HG02588 (cell line): Measurements from ENCODE around the gene BIRC7.
"Not testable (repeated sequence)": the region's sequence is repeated elsewhere in the genome, so short reads cannot be mapped to it uniquely, and the experiment has no call there.

ENCODE experiments used
- ATAC-seq: cut with Tn5 transposase; IDR thresholded peaks from one replicate; pipeline ENCODE4 v1.9.1; 2021; ENCODE audit warnings: mild to moderate bottlenecking, moderate library complexity; ENCODE audit not compliant: unreplicated experiment

Gene BIRC7

DNA sequence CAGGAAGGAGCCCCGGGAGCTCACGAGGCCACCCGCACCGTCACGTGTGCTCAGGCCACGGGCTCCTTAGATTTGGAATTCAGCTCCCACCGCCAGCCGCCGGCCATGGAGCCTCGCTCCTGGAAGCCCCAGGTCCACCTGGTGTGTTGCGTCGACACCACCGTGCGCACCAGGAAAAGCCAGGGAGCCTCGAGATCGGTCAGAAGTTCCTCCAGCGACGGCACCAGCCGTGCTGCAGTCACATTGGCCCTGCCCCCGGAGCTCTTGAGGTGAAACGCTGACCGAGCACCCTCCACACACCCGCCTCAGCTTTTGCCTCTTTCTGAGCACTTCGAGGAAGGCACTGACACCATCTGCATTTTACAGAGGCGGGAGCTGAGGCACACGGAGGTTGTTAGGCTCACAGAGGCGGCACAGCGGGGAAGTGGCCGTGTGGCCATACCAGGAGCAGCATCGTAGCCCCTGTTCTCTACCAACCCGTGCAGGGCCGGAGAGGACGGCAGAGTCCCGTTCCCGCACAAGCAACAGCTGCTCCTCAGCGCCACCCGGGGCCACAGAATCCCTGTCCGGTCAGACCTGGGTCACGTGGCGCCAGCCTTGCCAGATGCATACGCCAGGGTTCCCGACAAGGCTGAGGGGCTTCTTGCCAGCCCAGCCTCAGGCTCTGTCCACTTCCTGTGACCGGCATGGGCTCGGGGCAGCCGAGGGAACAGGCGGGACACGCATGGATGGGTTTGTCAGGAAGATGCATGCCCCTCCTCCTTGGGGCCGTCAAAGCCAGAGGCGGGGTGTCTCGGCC is 11.0 kb downstream of the BIRC7 start:
- no peak for ATAC-seq

DNA sequence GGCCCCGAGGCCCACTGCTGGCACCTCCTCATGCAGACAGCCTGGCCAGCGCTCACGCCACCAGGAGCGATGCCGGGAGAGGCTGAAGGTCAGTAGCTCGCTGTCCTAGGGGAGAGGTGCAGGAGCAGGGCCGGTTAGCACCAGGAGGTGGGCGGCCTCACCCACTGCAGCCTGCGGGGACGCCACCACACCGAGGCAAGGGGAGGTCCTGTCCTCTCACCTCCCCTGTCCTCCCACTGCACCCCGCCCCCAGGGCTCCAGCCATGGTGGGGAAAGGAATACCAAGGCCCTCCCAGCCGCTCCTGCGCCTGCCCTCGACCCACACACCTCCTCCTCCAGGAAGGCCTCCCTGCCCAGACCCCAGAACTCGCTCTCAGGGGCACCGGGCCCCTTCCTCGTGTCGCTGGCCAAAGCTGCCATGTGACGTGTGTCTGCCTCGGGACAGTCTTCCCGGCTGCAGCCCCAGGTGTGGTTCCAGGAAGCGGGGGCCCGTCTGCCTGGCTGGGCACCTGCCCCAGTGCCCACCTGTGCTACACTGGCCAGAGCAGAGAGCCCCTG is 12.0 kb downstream of the BIRC7 start:
- no peak for ATAC-seq

DNA sequence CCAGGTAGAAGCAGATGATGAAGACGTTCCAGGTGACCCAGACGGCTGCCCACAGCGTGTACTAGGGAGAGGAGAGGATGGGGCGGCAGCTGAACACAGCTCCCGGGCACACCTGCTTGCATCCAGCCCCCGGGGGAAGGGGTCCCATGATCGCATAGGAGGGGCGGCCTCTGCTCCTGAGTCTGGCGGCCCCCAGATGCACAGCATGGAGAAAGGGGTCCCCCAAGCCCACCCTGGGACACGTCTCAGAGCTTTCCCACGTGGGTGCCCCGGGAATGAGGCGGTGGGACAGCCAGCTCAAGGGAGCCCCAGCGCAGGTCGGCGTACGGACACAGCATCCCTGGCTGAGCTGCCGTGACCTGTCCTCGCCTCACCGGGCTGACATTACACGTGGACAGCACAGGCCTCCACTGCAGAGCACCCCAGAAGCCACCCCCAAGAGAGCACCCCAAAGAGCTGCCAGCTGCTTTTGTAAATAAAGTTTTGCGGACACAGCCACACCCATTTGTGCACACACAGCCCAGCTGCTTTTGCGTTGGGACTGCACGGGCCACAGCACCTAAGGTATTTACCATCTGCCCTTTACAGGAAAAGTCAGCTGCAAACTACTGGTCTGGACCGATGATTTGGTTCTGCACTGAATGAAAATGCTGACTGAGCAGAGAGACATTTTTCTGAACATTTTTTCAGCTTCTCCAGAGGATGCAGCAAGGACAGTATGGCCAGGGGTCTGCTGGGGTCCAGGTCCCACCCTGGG is 13.3 kb downstream of the BIRC7 start:
- ATAC-seq: no peak

DNA sequence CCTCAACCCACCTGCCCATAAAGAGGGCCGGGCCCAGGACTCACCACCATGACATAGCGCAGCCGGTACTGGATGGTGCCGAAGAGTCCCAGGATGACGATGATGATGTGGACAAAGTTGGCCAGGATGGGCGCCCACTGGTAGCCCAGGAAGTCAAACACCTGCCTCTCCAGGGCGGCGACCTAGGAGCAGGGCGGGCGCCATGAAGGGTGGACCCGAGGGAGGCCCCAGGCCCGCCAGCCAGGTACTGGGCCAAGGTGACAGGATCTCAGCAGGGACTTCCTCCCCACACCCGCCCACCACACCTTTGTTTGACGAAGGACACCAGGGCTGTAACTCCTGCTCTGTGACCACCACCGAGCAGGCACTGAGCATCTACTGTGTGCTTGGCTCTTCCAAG is 14.2 kb downstream of the BIRC7 start:
- no peak for ATAC-seq

DNA sequence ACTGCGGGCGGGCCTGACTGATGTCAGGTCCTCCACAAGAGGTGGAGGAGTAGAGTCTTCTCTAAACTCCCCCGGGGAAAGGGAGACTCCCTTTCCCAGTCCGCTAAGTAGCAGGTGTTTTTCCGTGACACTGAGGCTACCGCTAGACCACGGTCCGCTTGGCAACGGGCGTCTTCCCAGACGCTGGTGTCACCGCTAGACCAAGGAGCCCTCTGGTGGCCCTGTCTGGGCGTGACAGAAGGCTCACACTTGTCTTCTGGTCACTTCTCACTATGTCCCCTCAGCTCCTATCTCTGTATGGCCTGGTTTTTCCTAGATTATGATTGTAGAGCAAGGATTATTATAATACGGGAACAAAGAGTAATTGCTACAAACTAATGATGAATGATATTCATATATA is 15.6 kb downstream of the BIRC7 start:
- ATAC-seq: not testable (repeated sequence)

DNA sequence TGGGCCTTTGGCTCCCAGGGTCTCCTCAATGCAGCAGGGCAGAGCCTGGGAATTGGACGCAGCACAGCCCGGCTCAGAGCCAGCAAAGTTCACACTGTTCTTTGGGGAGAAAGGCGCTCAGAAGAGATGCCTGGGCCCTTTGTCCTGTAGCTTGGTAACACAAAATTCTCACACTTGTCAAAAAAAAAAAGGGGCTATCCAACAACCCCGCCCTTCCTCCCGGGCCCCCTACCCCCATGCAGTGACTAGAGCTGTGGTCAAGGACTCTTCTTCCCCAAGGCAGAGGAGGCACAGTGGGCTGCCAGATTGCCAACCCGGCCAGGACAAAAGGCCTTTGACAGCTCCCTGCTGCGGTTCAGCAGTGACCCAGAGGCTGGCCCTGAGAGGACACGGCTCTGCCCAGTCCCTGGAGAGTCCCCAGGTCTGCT is 16.6 kb downstream of the BIRC7 start:
- no peak for ATAC-seq

DNA sequence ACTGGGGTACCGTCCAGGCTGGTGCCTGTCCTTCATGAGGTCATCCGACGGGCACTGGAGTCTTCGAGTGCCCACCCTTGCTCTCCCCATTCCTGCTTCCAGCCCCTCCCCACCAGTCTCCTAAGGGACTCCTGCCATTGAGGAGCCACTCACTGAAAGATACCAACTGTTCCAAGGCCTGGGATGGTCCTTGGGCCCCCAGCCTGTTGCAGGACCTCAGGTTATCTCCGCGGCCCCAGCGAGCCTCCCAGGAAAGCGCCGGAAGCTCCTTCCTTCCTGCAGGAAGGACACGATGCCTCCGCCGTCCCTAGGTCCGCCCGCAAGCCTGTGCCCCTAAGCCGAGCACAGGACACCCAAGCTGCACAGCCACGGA is 17.3 kb downstream of the BIRC7 start:
- no peak for ATAC-seq

DNA sequence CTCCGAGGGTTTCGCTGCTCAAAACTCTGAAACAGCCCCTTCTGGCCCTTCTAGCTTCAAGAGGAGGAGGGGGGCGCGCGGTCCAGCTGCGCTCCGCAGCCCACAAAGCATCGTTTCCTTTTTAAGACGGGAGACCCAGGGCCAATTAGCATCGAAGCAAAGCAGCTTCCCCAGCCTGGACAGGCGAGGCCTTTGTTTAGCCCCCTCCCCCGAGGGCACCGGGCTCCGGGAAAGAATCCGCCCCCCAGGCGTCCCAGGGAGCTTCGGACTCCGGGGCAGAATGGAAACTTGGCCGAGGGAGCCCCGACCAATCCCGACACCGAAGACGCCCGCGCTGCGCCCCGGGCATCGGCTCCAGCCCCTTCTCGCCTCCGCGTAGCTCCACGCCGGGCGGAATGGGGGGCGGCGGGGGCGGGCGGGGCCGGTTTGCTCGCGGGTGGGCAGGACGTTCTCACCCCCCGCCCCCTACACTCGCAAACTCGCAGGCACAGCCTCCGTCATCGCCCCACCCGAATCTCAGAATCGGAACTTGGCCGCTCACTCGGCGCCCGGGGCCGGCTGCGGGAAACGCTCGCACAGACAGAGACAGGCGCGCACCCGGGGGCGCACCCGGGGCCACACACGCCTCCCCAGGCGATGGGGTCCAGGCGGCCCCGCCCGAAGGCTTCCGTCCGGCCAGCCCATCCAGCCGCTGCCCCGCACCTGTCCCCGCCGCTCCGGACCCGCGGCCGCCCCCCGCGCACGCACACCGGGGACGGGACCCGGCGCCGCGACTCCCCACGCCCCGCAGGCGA is 17.9 kb downstream of the BIRC7 start:
- ATAC-seq: no peak

DNA sequence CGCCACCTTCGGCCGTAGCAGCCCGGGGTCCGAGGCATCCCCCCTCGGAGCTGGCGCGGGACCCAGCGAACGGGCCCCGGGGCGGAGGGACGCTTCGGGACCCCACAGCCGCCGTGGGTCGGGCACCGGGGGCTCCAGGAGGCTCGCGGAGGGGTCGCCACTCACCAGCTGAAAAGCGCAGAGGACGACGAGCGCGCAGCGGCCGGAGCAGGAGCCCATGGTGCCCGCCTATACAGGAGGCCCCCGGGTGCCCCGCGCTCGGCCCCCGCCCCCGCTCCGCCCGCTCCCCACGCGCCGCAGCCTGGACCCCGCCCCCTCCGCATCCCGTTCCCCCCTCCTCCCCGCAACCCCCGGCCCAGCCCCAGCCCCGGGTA is 18.5 kb downstream of the BIRC7 start, which contains the start of gene NKAIN4:
Gene NKAIN4, minus strand, starts transcription at position 232 of the 374 bp plus-strand sequence. Its CDS starts 13 bp downstream, at position 219.
- no peak for ATAC-seq

DNA sequence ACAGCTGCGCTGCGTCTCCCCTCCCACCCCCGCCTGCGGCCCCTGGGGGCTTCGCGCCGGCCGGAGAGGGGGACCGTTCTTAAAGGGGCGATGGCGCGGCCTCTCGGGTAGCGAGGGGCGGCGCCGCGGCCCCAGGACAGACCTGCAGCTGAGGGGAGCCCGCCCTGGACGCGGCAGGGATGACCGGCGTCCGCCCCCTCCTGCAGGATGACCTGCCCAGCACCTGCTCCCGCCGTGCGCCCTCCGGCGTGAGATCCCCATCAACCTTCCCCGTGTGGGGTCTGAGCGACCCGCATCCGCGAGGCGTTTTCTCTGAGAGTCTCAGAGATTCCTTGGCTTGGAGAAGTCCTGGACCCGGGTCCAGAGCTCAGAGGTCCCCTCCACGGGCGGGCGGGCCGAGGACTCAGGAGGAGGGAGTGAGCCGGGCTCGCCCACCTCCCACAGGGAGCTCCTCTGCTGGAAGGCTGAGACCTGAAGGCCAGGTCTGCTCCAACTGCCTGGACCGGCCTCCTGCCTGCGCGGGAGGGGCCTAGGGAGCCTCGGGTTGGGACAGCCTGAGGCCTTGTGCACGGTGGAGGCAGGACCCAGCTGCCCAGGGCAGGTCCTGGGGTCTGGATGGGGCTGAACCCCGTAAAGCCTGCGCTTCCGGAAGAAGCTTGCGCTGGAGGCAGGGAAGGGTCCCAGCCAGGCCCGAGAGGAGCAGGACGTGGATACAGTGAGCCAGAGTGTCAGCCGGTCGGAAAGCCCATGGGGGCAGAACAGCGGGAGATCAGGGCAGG is 19.1 kb downstream of the BIRC7 start:
- no peak for ATAC-seq

DNA sequence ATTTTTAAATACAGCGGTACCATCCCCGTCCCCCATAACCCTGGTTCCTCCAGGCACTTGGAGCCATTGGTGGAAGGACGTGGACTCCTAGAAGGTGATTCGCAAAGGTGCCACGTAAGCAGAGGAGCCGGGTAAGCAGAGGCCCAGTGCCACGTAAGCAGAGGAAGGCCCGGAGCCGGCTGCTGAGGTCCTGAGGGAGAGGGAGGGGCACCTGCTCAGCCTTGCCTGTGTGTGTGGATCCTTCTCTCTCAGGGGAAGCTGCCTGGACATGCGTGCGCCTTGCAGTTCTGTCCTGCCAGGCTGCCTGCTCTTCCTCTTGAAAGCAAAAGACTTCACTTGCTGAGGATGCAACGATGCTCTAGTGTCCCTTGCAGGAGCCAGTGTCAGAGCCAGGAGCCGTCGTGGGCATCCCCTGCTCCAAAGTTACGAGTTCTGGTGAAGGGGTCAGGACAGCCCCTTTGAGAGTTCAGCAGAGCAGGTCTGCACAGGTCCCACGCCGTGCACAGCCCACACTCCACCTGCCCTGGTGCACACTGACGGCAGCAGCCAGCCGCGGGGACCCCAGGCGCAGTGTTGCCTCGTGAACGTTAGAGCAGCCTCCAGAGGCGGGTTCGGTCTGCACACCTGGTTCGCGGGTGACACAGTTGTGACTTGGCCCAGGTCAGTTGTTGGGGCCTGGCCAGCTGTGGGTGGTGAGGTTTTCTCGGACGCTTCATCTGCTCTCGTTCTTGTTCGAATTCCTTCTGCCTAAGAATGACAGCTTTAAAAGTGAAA is 20.4 kb downstream of the BIRC7 start:
- no peak for ATAC-seq

DNA sequence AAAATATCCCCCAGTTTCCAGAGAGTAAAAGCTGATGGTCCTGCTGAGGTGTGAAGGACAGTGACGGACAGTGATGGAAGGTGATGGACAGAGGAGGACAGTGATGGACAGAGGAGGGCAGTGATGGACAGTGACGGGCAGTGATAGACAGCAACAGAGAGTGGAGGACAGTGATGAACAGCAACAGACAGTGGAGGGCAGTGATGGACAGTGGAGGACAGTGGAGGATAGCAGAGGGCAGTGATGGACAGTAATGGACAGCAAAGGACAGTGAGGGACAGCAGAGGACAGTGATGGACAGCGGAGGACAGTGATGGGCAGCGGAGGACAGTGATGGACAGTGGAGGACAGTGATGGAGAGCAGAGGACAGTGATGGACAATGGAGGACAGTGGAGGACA is 21.2 kb downstream of the BIRC7 start:
- no peak for ATAC-seq

DNA sequence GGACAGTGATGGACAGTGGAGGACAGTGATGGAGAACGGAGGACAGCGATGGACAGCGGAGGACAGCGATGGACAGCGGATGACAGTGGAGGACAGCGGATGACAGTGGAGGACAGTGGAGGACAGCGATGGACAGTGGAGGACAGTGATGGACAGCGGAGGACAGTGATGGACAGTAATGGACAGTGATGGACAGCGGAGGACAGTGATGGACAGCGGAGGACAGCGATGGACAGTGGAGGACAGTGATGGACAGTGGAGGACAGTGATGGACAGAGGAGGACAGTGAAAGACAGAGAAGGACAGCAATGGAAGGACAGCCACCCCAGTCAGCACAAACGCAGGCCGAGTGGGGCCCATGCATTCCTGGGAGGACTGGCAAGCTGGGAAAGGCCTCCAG is 21.9 kb downstream of the BIRC7 start:
- ATAC-seq: no peak

DNA sequence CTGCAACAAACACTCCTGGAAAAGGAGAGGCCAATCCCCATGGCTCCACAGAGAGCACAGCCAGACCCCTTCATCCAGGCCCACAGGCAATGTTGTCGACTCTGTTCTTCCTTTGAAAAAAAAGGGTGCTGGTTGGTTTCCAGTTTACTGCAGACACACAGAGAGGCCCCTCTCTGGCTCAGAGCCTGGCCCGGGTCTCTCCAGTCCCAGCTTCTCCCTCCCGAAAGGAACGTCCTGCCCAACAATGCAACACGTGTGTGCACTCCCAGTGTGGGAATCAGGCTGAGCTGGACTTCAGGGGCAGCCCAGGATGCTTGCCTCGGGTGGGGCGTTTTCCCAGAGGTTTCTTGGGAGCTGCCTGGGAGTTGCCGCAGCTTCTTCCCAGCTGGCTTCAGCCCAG is 23.1 kb downstream of the BIRC7 start:
- ATAC-seq: no peak

DNA sequence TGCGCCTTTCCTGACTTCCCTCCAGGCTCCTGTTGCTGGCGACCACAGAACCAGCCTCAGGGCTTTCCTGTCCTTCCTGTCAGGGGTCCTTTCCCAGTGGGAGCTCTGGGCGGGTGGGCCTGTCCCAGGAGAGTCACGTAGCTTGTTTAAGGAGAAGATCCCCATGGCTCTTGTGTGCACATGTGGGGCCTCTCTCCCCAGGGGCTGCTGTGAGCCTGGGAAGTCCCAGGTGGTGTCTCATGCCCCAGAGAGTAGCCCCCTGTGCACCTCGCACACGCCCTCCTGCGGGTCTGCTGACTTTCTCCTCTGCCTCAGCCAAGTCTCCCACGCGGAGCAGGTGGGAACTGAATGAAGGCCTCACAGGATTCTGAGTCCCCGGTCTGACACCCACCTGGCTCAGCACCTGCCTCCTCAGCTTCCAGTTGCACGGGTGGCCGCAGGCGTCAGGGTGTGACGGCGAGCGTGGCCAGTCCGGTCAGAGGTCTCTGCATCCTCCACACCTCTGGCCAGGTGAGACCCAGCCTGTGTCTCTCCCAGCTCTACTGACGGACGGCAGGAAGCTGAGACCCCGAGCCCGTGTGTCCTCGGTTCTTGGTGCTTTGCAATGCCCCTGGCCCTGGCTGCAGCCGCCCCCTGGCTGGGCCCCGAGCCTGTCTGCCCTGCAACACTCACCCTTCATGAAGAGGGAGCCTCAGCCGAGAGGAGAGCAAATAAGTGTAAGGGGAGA is 24.2 kb downstream of the BIRC7 start:
- ATAC-seq: no peak

DNA sequence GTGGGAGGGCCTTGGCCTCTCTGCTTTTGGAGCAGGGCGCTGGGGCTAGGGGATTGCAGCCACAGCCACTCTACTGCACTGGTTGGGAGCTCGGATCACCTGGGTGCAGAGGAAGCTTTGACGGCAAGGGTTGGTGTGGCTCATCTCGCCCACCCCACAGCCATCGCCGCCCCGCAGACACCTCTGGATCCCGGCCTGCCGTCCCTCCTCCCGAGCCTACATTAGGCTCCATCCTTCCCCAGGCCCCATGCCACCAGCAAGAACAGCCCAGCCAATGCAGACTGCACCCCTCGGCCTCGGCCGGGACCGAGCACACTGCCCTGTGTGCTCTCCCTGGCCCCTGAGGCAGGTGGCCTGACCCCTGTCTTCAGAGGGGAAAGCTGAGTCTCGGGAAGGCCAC is 24.8 kb downstream of the BIRC7 start:
- ATAC-seq: no peak

DNA sequence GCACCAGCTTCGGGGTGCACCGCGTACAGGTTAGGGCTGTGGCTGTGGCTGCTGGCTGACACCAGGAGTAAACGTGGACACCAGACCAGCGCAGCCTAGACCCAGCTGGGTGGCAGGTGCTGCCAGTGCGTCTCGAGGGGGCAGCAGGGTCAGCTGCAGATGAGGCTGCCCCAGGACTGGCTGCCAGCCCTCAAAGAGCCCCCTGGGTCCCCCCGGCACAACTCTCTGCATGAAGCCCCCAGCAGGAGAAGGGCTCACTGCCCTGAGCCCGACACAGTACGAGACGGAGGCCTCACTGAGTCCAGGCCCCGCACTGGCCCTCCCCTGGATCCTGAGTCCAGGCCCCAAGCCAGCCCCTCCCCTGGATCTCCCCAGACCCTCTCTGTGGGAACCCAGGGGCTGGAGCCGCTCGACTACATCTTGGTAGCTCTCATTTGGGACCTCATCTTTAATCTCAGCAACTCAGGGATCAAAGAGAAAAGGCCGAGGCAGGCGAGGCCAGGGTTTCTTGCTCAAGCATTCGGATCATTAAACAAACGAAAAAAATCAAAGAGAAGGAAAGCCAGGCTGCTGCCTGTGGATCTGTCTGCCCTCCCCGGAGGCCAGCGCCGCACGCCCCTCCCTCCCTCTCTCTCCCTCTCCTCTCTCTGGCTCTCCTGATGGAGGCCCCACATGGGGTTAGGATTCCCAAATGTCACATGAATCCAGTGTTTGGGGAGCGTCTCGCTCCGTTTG is 25.5 kb downstream of the BIRC7 start:
- no peak for ATAC-seq

DNA sequence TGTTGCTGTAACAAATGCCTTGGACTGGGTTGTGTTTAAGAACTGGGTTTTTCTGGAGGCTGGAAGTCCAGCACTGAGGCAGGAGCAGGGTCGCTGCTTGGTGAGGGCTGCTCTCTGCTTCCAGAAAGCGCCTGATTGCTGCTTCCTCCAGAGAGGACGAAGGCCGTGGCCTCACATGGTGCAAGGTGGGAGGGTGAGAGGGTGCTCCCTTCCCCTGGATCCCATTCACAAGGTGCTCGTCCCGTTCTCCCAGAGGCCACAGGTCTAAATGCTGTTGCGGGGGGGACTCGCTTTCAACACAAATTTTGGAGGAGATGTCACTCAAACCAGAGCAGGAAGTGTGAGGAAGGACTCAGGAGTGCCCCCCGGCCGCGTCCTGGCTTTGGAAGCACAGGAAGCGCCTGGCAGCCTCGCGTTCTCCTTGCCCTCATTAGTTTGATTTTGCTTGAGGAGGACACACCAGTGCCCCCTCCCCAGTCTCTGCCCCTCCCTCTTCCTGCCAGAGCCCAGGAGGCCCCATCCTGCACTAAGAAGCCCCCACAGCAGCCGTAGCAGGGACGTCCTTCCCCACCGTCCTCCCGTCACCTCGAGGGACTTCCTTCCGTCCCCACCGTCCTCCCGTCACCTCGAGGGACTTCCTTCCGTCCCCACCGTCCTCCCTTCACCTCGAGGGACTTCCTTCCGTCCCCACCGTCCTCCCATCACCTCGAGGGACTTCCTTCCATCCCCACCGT is 26.3 kb downstream of the BIRC7 start:
- no peak for ATAC-seq
